ENCODE data around the gene WWC1.

GRCh38 chr5:168423478-168423877 lies 132.0 kb downstream of the WWC1 start:
- TF ChIP-seq, protein P1, sequence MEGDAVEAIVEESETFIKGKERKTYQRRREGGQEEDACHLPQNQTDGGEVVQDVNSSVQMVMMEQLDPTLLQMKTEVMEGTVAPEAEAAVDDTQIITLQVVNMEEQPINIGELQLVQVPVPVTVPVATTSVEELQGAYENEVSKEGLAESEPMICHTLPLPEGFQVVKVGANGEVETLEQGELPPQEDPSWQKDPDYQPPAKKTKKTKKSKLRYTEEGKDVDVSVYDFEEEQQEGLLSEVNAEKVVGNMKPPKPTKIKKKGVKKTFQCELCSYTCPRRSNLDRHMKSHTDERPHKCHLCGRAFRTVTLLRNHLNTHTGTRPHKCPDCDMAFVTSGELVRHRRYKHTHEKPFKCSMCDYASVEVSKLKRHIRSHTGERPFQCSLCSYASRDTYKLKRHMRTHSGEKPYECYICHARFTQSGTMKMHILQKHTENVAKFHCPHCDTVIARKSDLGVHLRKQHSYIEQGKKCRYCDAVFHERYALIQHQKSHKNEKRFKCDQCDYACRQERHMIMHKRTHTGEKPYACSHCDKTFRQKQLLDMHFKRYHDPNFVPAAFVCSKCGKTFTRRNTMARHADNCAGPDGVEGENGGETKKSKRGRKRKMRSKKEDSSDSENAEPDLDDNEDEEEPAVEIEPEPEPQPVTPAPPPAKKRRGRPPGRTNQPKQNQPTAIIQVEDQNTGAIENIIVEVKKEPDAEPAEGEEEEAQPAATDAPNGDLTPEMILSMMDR (conservative IDR thresholded peaks at IDR 0.05): no peak
- TF ChIP-seq EZH2 (IDR thresholded peaks at IDR 0.05; ENCODE audit: low read depth): no peak

Measured in PC-9 (cell line).